ENCODE results near the gene NAV3.

NAV3 gene

DNA sequence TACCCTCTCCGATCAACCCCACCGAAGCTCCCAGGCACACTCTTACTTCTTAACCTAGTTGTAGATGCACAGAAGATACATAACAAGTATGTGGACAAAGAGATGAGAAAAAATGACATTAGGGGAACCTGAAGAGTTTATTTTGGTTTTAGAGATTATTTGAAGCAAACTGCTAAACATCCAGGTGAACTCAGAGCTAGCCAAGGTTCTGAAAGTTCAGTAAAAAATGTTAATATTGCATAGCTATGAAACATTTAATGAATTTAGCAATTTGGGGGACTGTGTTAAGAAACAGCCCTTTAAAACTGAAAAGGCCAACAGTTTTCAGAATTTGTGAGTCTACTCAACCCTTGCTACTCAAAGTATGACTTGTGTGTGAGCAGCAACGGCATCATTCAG, 174.4 kb downstream of the NAV3 start:
- TF ChIP-seq, protein P1, sequence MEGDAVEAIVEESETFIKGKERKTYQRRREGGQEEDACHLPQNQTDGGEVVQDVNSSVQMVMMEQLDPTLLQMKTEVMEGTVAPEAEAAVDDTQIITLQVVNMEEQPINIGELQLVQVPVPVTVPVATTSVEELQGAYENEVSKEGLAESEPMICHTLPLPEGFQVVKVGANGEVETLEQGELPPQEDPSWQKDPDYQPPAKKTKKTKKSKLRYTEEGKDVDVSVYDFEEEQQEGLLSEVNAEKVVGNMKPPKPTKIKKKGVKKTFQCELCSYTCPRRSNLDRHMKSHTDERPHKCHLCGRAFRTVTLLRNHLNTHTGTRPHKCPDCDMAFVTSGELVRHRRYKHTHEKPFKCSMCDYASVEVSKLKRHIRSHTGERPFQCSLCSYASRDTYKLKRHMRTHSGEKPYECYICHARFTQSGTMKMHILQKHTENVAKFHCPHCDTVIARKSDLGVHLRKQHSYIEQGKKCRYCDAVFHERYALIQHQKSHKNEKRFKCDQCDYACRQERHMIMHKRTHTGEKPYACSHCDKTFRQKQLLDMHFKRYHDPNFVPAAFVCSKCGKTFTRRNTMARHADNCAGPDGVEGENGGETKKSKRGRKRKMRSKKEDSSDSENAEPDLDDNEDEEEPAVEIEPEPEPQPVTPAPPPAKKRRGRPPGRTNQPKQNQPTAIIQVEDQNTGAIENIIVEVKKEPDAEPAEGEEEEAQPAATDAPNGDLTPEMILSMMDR (IDR thresholded peaks at IDR 0.05), result no peak

GRCh38 chr12:78007173-78007572, 176.5 kb downstream of the NAV3 start:
- TF ChIP-seq, protein P1 (IDR thresholded peaks at IDR 0.05), result no peak

GRCh38 chr12:78009031-78009430, 178.3 kb downstream of the NAV3 start:
- TF ChIP-seq, protein P1 (IDR thresholded peaks at IDR 0.05), result no peak

DNA sequence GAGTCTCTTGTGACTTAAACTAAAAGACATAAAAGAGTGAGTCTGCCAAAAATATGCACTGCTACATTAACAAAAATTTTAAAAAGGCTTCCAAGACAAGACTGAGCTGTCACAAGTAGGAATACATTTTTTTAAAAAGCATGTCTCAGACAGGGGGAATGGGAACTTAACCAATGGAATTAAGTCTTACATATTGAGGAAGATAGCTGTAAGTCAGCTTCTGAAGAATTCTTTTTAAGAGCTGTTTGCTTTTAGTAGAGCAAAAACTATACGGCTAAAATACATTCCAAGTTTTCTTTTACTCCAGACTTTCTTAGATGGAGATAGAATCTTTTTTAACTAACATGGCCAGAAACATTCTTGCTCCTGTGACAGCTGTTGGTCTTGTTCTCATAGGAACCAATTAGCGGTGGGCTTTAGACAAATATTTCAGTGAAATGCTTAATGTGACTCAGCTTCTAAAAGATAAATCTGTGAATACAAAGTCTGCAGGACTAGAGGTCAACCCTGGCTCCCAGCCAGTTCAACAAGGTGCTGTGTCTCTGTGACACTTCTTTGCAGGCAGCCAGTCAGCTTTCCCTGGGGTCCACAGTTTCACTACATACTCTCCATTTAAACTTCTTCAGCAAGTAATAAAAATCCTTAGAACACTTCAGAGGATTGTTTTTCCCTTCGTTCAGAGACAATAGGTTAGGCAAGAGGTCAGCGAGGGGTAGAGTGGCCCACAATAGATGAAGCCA, 187.6 kb downstream of the NAV3 start:
- TF ChIP-seq, protein P1 (IDR thresholded peaks at IDR 0.05), result no peak

GRCh38 chr12:78018939-78019338, 188.2 kb downstream of the NAV3 start:
- TF ChIP-seq, protein P1 (IDR thresholded peaks at IDR 0.05), result no peak

GRCh38 chr12:78028426-78028825, 197.7 kb downstream of the NAV3 start:
- TF ChIP-seq, protein P1 (IDR thresholded peaks at IDR 0.05), result no peak

- TF ChIP-seq, protein P1 (IDR thresholded peaks at IDR 0.05), result no peak
These were observed 203.3 kb downstream of the NAV3 start for GRCh38 chr12:78034025-78034424.
